ENCODE results near the gene MPZL1.
A peak's percentile ranks its signal among the peaks of the same experiment; 100 is the strongest.
"Not testable (repeated sequence)": the region's sequence is repeated elsewhere in the genome, so short reads cannot be mapped to it uniquely, and the experiment has no call there.

MPZL1 gene

GRCh38 chr1:167795810-167796740 is 74.3 kb downstream of the MPZL1 start:
- peak overlapping the region in 17 of 21 experiments; percentile 6 to 78 (median 54) for H3K27ac ChIP-seq
- no peak overlapping the region for H3K4me3 ChIP-seq

- Histone ChIP-seq H3K27ac (peak overlapping the region in 17 of 21 experiments; percentile 14 to 78 (median 52)), H3K4me3 (no peak overlapping the region)
Measured at GRCh38 chr1:167797015-167797414, 75.2 kb downstream of the MPZL1 start.

- Histone ChIP-seq H3K27ac (peak overlapping the region in 2 of 21 experiments; percentile 16 to 31), H3K4me3 (no peak overlapping the region)
Measured at GRCh38 chr1:167798952-167799351, 77.2 kb downstream of the MPZL1 start.

GRCh38 chr1:167799747-167800146 is 78.0 kb downstream of the MPZL1 start:
- no peak overlapping the region for H3K4me3 ChIP-seq
- H3K27ac ChIP-seq = peak overlapping the region in 3 of 21 experiments; percentile 38 to 44 (median 39)

GRCh38 chr1:167800251-167800650 is 78.5 kb downstream of the MPZL1 start:
- Histone ChIP-seq H3K4me3 (no peak overlapping the region), H3K27ac (peak overlapping the region in 4 of 21 experiments; percentile 16 to 44 (median 38))

- Histone ChIP-seq H3K27ac (no peak overlapping the region), H3K4me3 (no peak overlapping the region)
Measured at GRCh38 chr1:167802235-167802634, 80.5 kb downstream of the MPZL1 start.

GRCh38 chr1:167803358-167804207 is 81.8 kb downstream of the MPZL1 start:
- peak overlapping the region in 6 of 21 experiments; percentile 3 to 85 (median 54) for H3K27ac ChIP-seq
- H3K4me3 ChIP-seq = no peak overlapping the region

GRCh38 chr1:167805041-167805556 is 83.3 kb downstream of the MPZL1 start:
- peak overlapping the region in 7 of 21 experiments; percentile 3 to 85 (median 59) for H3K27ac ChIP-seq
- no peak overlapping the region for H3K4me3 ChIP-seq

GRCh38 chr1:167806235-167806634 is 84.5 kb downstream of the MPZL1 start:
- H3K4me3 ChIP-seq, H3K27ac ChIP-seq: not testable (repeated sequence)

GRCh38 chr1:167806676-167807075 is 84.9 kb downstream of the MPZL1 start:
- H3K27ac ChIP-seq, H3K4me3 ChIP-seq: not testable (repeated sequence)

GRCh38 chr1:167808104-167808503 is 86.3 kb downstream of the MPZL1 start:
- Histone ChIP-seq H3K27ac (no peak overlapping the region), H3K4me3 (no peak overlapping the region)

GRCh38 chr1:167808690-167809089 is 86.9 kb downstream of the MPZL1 start:
- Histone ChIP-seq H3K27ac (no peak overlapping the region), H3K4me3 (no peak overlapping the region)

GRCh38 chr1:167812972-167813371 is 91.2 kb downstream of the MPZL1 start:
- Histone ChIP-seq H3K27ac (no peak overlapping the region), H3K4me3 (no peak overlapping the region)

- no peak overlapping the region for H3K4me3 ChIP-seq
- no peak overlapping the region for H3K27ac ChIP-seq
Measured at GRCh38 chr1:167815650-167816049, 93.9 kb downstream of the MPZL1 start.

GRCh38 chr1:167819849-167820683 is 98.3 kb downstream of the MPZL1 start:
- Histone ChIP-seq H3K4me3 (peak overlapping the region; percentile 24 to 41 (median 30)), H3K27ac (peak overlapping the region in 20 of 21 experiments; percentile 8 to 87 (median 66))

GRCh38 chr1:167820684-167821355 is 99.0 kb downstream of the MPZL1 start:
- peak overlapping the region in 3 of 7 experiments; percentile 28 to 41 (median 37) for H3K4me3 ChIP-seq
- H3K27ac ChIP-seq = peak overlapping the region in 12 of 21 experiments; percentile 21 to 87 (median 76)

GRCh38 chr1:167821356-167821685 is 99.5 kb downstream of the MPZL1 start:
- Histone ChIP-seq H3K4me3 (no peak overlapping the region), H3K27ac (no peak overlapping the region)

GRCh38 chr1:167821969-167822685 is 100.3 kb downstream of the MPZL1 start:
- H3K27ac ChIP-seq = no peak overlapping the region
- H3K4me3 ChIP-seq = no peak overlapping the region

Data from skin epidermis (tissue), 12 donors.